ENCODE measurements around the gene GHRL.

- TF ChIP-seq MAX (IDR thresholded peaks at IDR 0.05; ENCODE audit: low read depth, low read length) = no peak
- no peak for TF ChIP-seq POLR2A (IDR thresholded peaks at IDR 0.05; ENCODE audit: extremely low read depth, insufficient read length)
Observed at GRCh38 chr3:10249833-10250232, 42.9 kb downstream of the GHRL start.

All from NB4 (cell line).